Measurements from ENCODE around the gene RNF213. TPM values are rescaled to one million over a fixed set of nuclear protein-coding genes. Genes with fewer than 3 reads are reported as not detected.

The RNF213 gene
- polyA plus RNA-seq, 1 donor (not counting 4 experiments of a cell fraction or from before 2014, with no cell fraction given), result 24.4 TPM

DNA sequence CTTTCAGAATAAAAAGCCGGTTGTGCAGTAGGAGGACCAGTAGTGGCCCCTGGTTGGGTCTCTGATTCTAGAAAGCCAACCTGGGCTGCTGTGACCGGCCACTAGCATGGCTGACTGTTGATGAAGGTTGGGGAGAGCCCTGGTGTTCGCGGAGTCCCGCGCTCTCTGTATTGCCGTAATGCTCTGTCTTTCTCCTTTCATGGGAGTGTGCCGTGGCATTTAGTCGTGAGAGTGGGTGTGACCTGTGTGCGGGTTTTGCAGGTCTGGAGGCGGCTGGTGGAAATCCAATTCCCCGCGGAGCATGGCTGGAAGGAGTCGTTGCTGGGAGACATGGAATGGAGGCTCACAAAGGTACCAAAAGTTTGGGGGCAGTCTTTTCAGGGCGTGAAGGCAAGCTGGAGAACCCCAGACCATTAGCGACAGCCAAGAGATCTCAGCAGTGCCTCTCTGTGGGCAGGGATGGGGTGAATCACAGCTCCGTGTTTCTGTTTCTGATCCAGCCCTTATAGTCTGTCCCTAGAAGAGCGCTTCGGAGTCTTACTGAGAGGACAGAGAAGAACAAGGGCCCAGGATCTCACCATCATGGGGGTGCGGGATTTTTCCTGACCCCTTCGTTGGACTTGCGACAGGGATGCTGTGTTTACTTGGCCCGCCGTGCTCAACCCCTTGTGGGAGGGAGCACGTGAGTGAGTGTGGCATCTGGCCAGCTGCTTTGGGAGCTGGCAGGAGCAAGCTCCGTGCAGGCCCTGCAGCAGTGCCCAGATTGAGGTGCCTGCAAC, 56.5 kb downstream of the RNF213 start:
- no peaks in the 10 kb centered on the region for H3K27me3 ChIP-seq (ENCODE audit: control insufficient read depth, extremely low read depth, insufficient read depth, low read length)
- H3K9me3 ChIP-seq (ENCODE audit: control insufficient read depth, low read depth, low read length), result no peaks in the 10 kb centered on the region
- TF ChIP-seq, protein P1, sequence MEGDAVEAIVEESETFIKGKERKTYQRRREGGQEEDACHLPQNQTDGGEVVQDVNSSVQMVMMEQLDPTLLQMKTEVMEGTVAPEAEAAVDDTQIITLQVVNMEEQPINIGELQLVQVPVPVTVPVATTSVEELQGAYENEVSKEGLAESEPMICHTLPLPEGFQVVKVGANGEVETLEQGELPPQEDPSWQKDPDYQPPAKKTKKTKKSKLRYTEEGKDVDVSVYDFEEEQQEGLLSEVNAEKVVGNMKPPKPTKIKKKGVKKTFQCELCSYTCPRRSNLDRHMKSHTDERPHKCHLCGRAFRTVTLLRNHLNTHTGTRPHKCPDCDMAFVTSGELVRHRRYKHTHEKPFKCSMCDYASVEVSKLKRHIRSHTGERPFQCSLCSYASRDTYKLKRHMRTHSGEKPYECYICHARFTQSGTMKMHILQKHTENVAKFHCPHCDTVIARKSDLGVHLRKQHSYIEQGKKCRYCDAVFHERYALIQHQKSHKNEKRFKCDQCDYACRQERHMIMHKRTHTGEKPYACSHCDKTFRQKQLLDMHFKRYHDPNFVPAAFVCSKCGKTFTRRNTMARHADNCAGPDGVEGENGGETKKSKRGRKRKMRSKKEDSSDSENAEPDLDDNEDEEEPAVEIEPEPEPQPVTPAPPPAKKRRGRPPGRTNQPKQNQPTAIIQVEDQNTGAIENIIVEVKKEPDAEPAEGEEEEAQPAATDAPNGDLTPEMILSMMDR (optimal IDR thresholded peaks at IDR 0.05 in 1 of 3, IDR thresholded peaks at IDR 0.05 in 1 of 3, conservative IDR thresholded peaks at IDR 0.05 in 1 of 3; ENCODE audit: extremely low read depth in 1 of 3, insufficient read depth in 2 of 3, low read length in 3 of 3), result no peak
- no peak for TF ChIP-seq EZH2 (IDR thresholded peaks at IDR 0.05; ENCODE audit: low read length)
- peaks cover 17 to 29% of the 10 kb centered on the region in 2 experiments for H3K36me3 ChIP-seq (ENCODE audit: control insufficient read depth in 2 of 2, extremely low read depth in 1 of 2, insufficient read depth in 2 of 2, low read length in 2 of 2)
- no peaks in the 10 kb centered on the region for H4K20me1 ChIP-seq (ENCODE audit: control insufficient read depth, extremely low read depth, insufficient read depth, low read length)
- dilution Hi-C loops (cut with MboI; ENCODE audit: extremely low pct_ligation_motif_present, low sequenced_read_pairs), result no loop called here
- H2AFZ ChIP-seq (ENCODE audit: control insufficient read depth, low read length), result no peak overlapping the region
- H3K79me2 ChIP-seq (ENCODE audit: control insufficient read depth, insufficient read depth, low read length), result no peaks in the 10 kb centered on the region
- FAIRE-seq (no peak), DNase-seq (ENCODE audit: low read depth, low spot score) (no peak)
- H3K9ac ChIP-seq (ENCODE audit: control insufficient read depth, extremely low read depth, insufficient read depth, low read length), result no peak overlapping the region
- H3K27ac ChIP-seq (ENCODE audit: control insufficient read depth, insufficient read depth, low read length), result no peak overlapping the region
- no peak overlapping the region for H3K4me2 ChIP-seq (ENCODE audit: control insufficient read depth, extremely low read depth, insufficient read depth, low read depth, low read length)
- H3K4me1 ChIP-seq (ENCODE audit: control insufficient read depth, extremely low read depth, insufficient read depth, low read length), result no peaks in the 10 kb centered on the region
- H3K4me3 ChIP-seq (ENCODE audit: control insufficient read depth in 2 of 3, extremely low read depth in 1 of 3, insufficient read depth in 2 of 3, low read depth in 1 of 3, low read length in 3 of 3), result no peak overlapping the region
- no peaks in the 10 kb centered on the region for H3K9me1 ChIP-seq (ENCODE audit: control insufficient read depth, extremely low read depth, insufficient read depth, low read length)

DNA sequence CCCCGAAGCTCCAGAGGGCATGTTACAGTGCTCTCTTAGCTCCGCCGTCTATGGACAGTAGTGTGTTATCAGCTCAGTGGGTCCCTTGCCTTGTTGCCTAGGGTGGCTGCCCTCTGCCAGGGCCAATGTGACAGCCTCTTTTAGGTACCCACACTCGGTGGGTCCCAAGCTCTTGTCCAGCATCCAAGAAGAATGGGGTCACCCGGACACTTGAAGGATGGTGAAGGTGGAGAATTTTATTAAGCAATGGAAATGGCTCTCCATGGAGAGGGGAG, 57.0 kb downstream of the RNF213 start:
- H3K4me1 ChIP-seq (ENCODE audit: control insufficient read depth, extremely low read depth, insufficient read depth, low read length), result no peaks in the 10 kb centered on the region
- no peaks in the 10 kb centered on the region for H3K27me3 ChIP-seq (ENCODE audit: control insufficient read depth, extremely low read depth, insufficient read depth, low read length)
- H2AFZ ChIP-seq (ENCODE audit: control insufficient read depth, low read length), result no peak overlapping the region
- no peak overlapping the region for H3K27ac ChIP-seq (ENCODE audit: control insufficient read depth, insufficient read depth, low read length)
- no peak overlapping the region for H3K4me3 ChIP-seq (ENCODE audit: control insufficient read depth in 2 of 3, extremely low read depth in 1 of 3, insufficient read depth in 2 of 3, low read depth in 1 of 3, low read length in 3 of 3)
- TF ChIP-seq, protein P1 (optimal IDR thresholded peaks at IDR 0.05 in 1 of 3, IDR thresholded peaks at IDR 0.05 in 1 of 3, conservative IDR thresholded peaks at IDR 0.05 in 1 of 3; ENCODE audit: extremely low read depth in 1 of 3, insufficient read depth in 2 of 3, low read length in 3 of 3), result no peak
- TF ChIP-seq EZH2 (IDR thresholded peaks at IDR 0.05; ENCODE audit: low read length), result no peak
- no peaks in the 10 kb centered on the region for H3K9me1 ChIP-seq (ENCODE audit: control insufficient read depth, extremely low read depth, insufficient read depth, low read length)
- no peak for FAIRE-seq
- dilution Hi-C loops (cut with MboI; ENCODE audit: extremely low pct_ligation_motif_present, low sequenced_read_pairs), result no loop called here
- H4K20me1 ChIP-seq (ENCODE audit: control insufficient read depth, extremely low read depth, insufficient read depth, low read length), result no peaks in the 10 kb centered on the region
- H3K36me3 ChIP-seq (ENCODE audit: control insufficient read depth in 2 of 2, extremely low read depth in 1 of 2, insufficient read depth in 2 of 2, low read length in 2 of 2), result peaks cover 17 to 29% of the 10 kb centered on the region in 2 experiments
- no peak overlapping the region for H3K9ac ChIP-seq (ENCODE audit: control insufficient read depth, extremely low read depth, insufficient read depth, low read length)
- H3K79me2 ChIP-seq (ENCODE audit: control insufficient read depth, insufficient read depth, low read length), result no peaks in the 10 kb centered on the region
- no peak overlapping the region for H3K4me2 ChIP-seq (ENCODE audit: control insufficient read depth, extremely low read depth, insufficient read depth, low read depth, low read length)
- no peak for DNase-seq (ENCODE audit: low read depth, low spot score)
- H3K9me3 ChIP-seq (ENCODE audit: control insufficient read depth, low read depth, low read length), result no peaks in the 10 kb centered on the region

Data from keratinocyte (primary cell).